ENCODE data around the gene CACNA1I.

CACNA1I gene

DNA sequence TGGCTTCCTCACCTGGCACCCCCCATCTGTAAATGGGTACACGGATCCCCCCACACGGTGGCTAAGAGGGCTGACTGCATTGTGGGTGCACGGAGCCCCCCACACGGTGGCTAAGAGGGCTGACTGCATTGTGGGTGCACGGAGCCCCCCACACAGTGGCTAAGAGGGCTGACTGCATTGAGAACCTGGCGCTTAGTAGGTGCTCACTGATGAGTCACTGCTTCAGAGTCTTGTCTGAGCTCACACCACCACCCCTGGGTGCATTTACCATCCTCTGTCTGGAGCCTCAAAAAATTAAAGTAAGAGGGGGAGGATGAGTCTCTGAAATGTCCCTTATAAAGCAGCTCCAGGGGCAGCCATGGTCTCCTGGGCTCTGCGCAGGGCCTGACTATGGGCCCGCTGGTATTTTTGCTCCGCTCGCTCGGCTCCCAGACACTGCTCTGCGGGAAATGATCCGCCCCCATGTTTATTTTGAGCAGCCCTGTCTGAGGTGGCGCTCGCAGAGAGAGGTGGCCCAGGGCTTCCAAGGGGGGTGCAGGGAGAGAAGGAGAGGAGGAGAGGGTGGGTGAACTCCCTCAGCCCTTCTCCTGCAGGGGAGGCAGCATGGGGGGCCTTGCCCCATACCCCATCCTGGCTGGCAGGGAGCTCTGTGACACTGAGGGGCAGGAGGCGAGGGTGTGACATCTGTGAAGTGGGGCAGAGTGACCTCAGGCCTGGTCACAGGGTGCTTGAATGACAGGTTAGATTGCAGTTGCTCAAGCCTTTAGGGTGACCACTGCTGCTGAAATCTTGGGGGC lies 82.6 kb downstream of the CACNA1I start:
- no peak for DNase-seq

DNA sequence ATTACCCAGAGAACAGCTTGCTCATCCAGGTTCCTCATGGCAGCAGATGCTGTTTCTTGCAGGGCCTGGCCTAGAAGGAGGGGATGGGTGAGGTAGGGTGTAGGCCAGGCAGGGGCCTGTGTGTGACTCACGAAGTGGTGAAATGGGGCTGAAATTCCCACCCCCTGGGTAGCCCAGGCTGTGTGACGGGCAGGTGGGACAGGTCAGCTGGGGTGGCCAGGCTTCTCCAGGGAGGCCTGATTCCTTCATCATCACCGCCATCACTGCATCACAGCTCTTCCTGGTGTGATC lies 83.2 kb downstream of the CACNA1I start:
- DNase-seq = no peak

DNA sequence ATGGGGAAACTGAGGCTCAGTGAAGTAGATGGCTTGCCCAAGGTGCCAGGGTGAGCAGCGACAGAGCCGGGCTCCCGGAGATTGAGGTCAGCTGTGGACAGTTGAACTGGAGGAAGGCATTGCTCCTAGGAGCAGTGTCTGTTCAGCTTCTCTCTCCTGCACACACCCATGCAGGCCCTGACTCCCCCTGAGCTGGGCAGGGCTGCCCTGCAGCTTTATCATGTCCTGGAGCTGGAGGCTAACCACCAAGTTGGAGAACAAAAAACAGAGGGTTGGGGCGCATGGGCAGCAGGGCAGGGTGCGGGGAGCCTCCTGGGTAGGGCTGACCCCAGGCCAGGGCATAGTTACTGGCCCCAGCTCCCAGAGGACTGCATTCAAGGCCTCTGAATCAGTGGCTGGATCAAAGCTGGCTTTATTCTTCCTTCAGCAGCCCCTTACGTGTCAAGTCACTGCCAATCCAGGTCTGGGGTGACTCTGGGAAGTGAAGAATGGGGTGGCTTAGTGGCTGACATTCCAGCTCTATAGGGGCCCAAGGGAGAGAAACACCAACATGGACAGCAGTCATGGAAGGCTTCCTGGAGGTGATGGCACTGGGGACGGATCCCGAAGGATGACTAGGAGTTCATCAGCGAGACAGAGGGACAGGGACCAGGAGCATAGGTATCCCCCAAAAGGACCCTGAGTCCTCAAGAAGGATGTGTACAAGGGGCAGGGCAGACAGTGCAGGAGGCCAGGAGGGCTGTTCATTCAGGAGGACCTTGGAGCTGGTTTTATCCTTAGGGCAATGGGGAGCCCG lies 83.8 kb downstream of the CACNA1I start:
- no peak for DNase-seq

DNA sequence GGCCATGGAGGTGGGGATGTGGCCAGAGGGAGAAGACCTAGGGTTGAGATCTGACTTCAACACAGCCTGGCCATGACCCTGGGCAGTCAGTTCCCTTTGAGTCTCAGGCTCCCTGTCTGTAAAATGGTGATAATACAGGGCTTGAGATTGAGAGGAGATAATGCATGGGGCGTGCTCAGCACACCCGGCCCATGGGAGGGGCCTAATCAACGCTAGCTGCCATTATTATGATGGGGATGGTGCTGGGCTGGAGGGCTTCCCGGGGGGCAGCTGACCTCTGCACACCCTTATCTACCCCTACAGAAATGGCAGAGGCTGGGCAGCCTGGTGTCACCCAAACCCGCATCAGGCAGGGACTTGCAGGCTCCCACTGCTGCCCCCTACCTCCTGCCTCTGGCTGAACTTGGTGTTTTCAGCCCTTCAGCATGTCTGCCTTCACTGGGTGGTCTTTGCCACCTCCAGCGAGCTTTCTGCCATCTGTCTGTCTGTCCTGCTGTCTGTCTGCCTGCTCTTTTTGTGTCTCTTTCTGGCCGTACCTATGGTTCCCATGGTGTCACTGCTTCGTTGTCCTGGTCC lies 84.5 kb downstream of the CACNA1I start:
- no peak for DNase-seq

DNA sequence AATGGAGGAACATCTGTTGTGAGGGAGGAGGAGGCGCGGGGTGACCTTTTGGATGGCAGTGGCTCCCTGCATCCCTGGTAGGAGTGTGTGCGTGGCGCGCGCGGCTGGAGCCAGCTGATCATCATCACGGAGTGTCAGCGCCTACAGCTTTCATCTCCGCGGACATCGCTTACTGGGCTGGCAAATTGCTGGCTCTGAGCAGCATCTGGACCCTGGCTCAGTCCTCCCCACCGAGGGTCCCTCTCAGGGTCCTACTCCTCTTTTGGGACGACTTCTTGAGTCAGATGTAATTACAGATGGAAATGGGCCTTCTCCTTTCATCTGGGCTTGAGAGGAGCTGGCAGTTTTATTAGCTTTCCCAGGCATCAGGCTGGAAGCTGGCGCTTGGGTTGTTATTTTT lies 85.3 kb downstream of the CACNA1I start:
- no peak for DNase-seq

DNA sequence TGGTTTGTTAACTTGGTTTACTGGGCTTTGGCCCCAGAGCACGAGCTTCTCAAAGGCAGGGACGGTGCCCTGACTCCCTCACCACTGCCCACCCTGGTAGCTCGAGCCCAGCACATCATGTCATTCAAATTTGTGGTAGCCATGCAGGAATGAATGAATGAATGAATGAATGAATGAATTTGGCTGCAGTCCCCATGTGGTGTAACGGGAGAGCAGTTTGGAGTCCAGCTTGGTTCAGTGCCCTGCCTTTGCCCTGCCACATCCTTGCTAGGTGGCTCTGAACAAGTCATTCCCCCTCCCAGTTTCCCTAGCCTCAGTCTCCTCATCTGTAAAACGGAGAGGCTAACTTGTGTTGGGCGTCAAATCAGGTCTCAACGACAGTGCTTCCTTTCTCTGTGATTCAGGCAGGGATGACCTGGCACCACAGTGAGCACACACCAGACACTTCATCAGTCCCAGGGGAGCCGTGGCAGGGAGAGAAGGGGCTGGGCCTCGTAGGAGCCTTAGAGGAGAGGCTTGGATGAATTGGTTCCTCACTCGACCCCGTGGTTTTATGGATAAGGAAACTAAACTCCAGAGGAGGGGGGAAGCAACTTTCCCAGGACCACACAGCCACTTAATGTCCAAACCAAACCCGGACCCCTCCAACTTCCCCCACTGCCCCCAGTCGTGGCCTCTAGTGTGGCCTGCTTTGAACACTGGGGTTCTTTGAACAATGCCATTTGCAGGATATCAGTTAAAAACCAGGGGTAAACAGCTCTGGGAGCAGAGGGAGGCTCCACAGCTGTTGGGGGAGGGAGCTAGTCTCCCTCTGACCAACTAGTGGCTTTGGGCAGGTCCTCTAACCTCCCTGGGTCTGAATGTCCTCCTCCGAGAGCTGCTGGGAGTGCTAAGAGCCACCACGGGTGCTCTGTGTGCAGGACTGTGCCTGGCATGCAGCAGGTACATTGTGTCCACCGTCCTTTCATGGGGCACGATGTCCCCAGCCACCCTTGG lies 86.2 kb downstream of the CACNA1I start:
- no peak for DNase-seq

DNA sequence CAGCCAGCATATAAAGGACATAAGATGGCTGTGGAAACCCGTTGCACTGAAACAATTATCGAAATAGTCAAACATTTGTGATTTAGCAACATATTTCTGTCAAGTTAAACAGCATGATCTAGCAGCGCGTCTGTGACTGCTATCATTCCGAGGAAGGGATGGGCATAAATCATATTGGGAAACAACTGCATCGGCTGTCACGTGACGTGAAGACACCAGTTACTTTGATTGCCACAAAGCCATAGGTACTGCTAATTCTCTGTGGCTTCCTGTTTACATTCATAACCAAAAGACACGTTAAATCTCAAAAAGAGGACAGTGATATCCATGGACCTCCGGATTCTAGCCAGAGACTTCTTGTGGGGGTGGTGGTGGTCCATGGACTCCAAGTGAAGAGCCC lies 87.8 kb downstream of the CACNA1I start:
- peak; percentile 34 for DNase-seq

DNA sequence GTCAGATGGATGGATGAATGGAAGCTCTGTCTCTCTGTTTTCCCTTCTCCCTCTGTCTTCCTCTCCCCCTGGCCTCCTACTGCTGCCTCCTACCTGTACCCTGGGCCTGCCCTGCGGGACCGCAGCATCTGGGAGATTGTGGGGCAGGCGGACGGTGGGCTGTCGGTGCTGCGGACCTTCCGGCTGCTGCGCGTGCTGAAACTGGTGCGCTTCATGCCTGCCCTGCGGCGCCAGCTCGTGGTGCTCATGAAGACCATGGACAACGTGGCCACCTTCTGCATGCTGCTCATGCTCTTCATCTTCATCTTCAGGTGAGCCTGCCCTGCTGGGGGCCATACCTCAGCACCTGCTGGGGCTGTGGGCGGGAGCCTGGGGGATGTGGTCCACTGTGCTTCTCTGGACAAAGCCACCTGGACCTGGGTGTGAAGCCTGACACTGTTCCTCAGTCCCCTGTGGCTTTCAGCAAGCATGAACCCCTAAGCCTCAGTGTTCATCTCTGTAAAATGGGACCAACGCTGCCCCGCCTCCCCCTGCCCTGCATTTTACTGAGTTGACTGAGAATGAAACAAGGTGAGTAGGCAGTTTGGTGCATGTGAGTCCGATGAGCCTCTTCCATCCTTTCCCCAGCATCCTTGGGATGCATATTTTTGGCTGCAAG lies 88.4 kb downstream of the CACNA1I start:
- no peak for DNase-seq

DNA sequence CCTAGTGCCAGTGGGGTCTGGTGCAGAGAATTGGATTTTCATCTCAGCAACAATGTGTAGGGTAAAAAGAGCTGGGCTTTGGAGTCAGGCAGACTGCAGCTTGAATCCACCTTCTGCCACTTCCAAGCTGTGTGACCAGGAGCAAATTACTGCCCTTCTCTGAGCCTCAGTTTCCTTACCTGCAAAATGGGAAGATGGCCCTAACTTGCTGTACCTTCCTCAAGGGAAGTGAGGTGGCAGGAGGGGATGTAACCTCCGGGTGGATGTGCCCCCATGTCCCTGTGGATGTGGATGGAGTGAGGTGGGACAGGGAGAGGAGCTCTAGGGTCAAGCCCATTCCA lies 90.9 kb downstream of the CACNA1I start:
- DNase-seq = no peak

DNA sequence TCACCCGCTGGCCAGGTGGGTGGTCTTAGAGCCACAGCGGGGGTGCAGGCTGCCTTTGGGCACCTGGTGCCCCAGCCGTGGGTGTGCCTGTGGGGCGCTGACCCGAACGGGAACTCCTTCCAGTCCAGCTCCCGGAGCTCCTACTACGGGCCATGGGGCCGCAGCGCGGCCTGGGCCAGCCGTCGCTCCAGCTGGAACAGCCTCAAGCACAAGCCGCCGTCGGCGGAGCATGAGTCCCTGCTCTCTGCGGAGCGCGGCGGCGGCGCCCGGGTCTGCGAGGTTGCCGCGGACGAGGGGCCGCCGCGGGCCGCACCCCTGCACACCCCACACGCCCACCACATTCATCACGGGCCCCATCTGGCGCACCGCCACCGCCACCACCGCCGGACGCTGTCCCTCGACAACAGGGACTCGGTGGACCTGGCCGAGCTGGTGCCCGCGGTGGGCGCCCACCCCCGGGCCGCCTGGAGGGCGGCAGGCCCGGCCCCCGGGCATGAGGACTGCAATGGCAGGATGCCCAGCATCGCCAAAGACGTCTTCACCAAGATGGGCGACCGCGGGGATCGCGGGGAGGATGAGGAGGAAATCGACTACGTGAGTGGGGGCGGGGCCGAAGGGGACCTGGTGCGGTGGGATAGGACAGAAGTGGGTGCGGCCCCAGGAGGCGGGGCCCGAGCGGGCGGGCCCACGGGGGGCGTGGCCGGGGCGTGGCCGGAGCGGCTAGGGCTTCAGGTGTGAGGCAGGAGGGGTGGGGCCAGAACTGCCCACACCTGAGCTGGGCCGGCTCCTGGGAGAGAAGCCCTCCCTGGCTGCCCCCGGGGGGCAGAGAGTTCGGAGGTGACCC lies 91.5 kb downstream of the CACNA1I start:
- peak; percentile 85 for DNase-seq

DNA sequence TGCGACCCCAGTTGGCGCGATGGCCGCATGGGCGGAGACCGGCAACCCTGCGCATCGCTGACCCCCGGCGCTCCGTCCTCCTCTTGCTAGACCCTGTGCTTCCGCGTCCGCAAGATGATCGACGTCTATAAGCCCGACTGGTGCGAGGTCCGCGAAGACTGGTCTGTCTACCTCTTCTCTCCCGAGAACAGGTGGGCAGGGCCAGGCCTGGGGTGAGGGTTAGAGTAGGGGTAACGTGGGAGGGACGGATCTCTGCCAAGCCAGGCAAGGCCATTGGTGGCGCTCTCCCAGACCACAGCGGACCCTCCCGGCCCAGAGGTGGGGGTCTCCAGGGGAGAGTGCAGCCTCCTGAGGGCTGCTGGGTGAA lies 92.1 kb downstream of the CACNA1I start:
- DNase-seq = no peak

DNA sequence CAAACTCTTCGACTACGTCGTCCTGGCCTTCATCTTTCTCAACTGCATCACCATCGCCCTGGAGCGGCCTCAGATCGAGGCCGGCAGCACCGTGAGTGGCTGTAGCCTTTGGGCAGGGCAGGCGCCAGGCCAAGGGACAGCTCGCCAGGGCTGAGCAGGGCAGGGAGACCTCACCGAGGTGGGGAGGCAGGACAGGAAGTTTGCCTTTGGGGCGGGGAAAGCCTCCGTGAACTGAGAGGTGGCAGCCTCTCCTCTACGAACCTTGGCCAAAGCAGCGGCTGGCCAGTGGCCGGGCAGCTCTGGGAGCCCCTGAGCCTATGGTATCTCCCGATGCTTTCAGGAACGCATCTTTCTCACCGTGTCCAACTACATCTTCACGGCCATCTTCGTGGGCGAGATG lies 93.2 kb downstream of the CACNA1I start:
- no peak for DNase-seq

DNA sequence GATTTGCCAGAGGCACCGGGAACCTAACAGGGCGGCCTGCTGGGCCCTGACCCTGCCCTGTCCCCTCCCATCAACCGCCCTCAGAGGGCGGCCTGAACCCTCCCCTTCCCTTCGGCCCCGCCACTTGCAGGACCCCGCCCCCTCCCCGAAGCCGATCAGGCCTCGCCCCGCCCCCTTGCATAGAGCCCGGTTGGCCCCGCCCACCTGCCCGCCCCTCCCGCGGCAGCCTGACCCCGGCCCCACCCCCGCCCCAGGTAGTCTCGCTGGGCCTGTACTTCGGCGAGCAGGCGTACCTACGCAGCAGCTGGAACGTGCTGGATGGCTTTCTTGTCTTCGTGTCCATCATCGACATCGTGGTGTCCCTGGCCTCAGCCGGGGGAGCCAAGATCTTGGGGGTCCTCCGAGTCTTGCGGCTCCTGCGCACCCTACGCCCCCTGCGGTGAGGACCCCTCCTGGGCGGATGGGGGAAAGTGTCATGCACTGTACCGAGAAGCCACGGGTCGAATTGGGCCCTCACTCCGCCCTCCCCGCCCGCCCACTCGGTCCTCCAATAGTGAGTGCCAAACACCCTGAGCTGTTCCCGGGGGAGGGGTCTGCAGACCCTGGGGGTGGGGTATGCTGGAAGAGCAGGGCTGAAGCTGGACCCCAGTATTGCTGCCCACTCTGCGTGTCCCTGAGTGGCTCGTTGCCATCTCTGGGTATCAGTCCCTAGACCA lies 94.1 kb downstream of the CACNA1I start:
- peak; percentile 61 for DNase-seq

DNA sequence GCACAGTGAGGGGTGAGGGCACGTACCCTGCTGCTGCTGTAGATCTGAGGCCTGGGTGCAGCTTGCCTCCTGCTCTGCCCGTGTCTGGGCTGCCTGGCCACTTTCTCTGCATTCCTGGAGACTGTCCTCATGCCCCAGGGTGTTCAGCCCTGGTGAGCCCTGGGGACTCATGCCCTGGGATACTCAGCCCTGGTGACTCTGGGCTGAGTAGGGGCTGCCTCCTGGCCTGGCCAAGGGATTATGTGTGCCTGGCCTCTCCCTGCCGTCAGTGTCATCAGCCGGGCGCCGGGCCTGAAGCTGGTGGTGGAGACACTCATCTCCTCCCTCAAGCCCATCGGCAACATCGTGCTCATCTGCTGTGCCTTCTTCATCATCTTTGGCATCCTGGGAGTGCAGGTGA lies 94.7 kb downstream of the CACNA1I start:
- DNase-seq = no peak

DNA sequence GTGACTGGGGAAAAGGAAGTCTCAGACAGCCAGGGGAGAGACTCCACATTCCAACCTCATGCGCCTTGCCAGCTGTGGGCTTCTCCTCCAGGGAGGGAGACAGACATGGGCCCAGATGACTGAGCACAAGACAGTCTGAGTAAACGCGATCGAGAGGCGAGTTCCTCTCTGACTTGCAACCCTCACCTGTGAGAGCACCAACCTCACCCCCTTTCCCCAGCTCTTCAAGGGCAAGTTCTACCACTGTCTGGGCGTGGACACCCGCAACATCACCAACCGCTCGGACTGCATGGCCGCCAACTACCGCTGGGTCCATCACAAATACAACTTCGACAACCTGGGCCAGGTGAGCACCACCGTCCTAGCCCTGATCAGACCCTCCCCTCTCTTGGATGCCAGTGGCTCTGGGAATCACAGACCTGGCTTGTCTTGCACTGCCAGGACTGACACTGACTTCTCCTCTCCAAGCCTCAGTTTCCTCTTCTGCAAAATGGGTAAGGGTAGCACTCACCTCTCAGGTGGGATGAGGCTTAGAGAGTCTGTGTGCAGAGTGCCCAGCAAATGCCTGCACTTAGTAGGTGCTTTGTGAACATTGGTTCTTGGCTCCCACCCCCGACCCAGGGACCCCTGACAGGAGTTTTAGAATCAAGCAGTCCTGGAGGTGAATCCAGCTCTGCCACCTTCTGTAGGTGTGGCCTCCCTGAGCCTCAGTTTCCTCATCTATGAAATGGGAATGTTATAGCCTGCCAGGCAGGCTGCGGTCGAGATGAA lies 95.3 kb downstream of the CACNA1I start:
- DNase-seq = no peak

DNA sequence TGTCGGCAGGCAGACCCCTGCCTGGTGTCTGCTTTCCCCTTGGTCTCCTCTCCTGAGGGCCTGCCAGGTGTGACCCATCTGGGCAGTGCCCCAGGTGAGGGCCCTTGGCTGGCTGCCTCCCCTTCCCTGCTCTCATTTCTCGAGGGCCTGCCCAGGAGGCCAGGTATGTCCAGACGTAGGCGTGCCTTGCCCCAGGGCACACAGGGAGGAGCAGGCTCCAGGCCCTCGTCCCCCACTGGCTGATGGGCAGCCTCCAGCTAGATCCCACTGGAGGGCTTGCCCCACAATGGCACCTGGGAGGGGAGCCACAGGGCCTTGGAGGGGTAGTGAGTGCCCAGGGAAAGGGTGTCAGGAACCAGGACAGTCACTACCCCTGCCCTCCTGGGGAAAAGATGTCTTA lies 95.9 kb downstream of the CACNA1I start:
- no peak for DNase-seq

DNA sequence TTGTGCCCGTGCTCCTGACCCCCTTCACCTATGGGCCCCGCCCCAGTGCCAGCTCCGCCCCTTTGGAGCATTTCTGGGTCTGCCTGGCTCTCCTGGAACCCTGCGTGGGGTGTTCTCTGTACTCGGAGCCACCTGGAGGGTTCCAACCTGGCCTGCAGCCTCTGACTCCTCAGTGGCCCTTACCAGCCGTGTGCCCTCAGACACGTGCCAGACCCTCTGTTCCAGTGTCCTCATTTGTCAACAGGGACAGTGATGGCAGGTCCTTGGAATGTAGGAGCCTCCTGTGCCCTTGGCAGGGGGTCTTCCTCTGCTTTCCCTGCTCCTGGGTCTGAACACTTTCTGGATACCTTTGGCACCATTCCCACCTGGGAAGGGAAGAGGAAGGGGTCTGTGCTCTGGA lies 96.4 kb downstream of the CACNA1I start:
- DNase-seq = no peak

DNA sequence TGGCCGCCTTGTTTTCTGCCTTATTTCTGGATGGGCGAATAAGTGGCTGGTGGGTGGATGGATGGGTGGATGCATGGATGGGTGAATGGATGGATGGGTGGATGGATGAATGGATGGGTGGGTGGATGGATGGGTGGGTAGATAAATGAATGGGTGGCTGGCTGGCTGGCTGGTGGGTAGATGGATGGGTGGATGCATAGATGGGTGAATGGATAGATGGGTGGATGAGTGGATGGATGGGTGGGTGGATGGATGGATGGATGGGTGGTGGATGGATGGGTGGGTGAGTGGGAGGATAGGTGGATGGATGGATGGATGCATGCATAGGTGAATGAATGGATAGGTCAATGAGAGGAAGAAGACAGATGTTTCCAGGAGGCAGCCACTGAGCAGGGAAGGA lies 98.9 kb downstream of the CACNA1I start:
- DNase-seq = no peak

DNA sequence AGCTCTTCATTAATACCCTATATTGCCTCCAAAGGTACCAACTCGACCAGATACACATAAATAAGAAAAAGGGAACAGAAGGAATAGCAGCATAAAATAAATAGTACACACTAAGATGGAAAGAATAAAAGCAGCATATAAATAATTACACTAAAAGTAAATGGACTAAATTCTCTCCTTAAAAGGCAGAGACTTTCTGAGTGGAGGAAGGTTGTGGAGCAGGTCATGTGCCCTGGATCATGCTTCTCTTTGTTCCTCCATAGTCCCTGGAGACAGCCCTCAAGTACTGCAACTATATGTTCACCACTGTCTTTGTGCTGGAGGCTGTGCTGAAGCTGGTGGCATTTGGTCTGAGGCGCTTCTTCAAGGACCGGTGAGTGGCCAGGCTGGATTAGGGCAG lies 101.4 kb downstream of the CACNA1I start:
- no peak for DNase-seq

DNA sequence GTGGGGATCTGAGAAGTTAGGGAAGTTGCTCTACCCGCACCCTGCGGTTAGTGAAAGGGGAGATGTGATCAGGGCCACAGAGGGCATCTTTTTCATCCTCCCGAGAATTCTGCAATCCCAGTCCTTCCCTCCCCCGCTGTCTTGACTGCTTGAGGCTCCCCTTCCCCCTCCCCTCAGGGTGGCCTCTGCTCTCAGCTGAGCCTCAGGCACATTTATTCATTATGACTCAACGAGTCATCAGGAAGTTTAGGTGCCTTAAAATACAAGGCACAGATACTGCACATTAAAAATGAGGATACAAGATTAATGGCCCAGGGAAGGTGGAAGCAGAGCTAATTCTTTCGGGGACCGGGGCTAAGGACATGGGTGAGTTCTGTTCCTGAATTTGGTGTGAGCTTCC lies 104.0 kb downstream of the CACNA1I start:
- DNase-seq = no peak
